Fibroblast of mammary gland (primary cell): ENCODE measurements around the gene POLR2E.

Source experiments
- DNase-seq: peaks from one replicate; pipeline ENCODE4 v3.0.0-alpha.2; 2010; ENCODE audit warnings: low read depth
- H3K4me3 ChIP-seq: 2 replicates; pipeline ENCODE4 v1.5.1; 2011; ENCODE audit warnings: low read depth, mild to moderate bottlenecking, low read length, moderate library complexity; ENCODE audit not compliant: control insufficient read depth
- CTCF ChIP-seq: conservative IDR thresholded peaks from 2 replicates; pipeline ENCODE4 v1.5.1; 2011; ENCODE audit warnings: low read depth, low read length, inconsistent platforms; ENCODE audit not compliant: control insufficient read depth, insufficient read depth

POLR2E gene

GRCh38 chr19:1122021-1122971 lies 27.1 kb upstream of the POLR2E start:
- no peak overlapping the region for H3K4me3 ChIP-seq
- TF ChIP-seq CTCF, result no peak
- no peak for DNase-seq

- no peak for TF ChIP-seq CTCF
- H3K4me3 ChIP-seq, result no peak overlapping the region
- no peak for DNase-seq
These were observed 26.2 kb upstream of the POLR2E start for GRCh38 chr19:1121395-1121794.

GRCh38 chr19:1119475-1120217 lies 24.5 kb upstream of the POLR2E start:
- TF ChIP-seq CTCF, result no peak
- no peak for DNase-seq
- no peak overlapping the region for H3K4me3 ChIP-seq

- no peak for TF ChIP-seq CTCF
- DNase-seq, result no peak
- H3K4me3 ChIP-seq, result no peak overlapping the region
These were observed 23.8 kb upstream of the POLR2E start for GRCh38 chr19:1118999-1119398.

- no peak for DNase-seq
- no peak for TF ChIP-seq CTCF
- H3K4me3 ChIP-seq, result no peak overlapping the region
These were observed 22.5 kb upstream of the POLR2E start for GRCh38 chr19:1117654-1118053.

GRCh38 chr19:1116726-1117581 lies 21.8 kb upstream of the POLR2E start:
- no peak for TF ChIP-seq CTCF
- H3K4me3 ChIP-seq, result no peak overlapping the region
- DNase-seq, result no peak
